HEK293T (cell line): Measurements from ENCODE around the gene SMCO3.
A peak's percentile ranks its signal among the peaks of the same experiment; 100 is the strongest.

Source experiments
- CTCF ChIA-PET: fragments of 350-600 bp; formaldehyde crosslinking; extraction: SDS; loops from one replicate; lab custom pipeline; 2021; ENCODE audit warnings: antibody characterized with exemption, inconsistent platforms; lab: Yijun Ruan, JAX
- POLR2A ChIA-PET: fragments of 350-600 bp; formaldehyde crosslinking; extraction: SDS; loops from one replicate; lab custom pipeline; 2020; ENCODE audit warnings: antibody characterized with exemption, inconsistent platforms; lab: Yijun Ruan, JAX
- DNase-seq: peaks from one replicate; pipeline ENCODE4 v3.0.0; 2012; ENCODE audit warnings: mixed read lengths; ENCODE audit errors: extremely low spot score
- ARNT ChIP-seq: fragments of 450-650 bp; IDR thresholded peaks from 2 replicates; pipeline ENCODE4 v1.6.1; 2017; ENCODE audit warnings: mild to moderate bottlenecking
- BHLHE40 ChIP-seq: fragments of 450-650 bp; IDR thresholded peaks from 2 replicates; pipeline ENCODE4 v1.6.1; 2016; ENCODE audit warnings: mild to moderate bottlenecking, moderate library complexity, borderline replicate concordance
- CTBP1 ChIP-seq: fragments of 450-650 bp; IDR thresholded peaks from 2 replicates; pipeline ENCODE4 v1.6.1; 2016; ENCODE audit warnings: borderline replicate concordance
- ELF4 ChIP-seq: fragments of 450-650 bp; IDR thresholded peaks from 2 replicates; pipeline ENCODE4 v1.6.1; 2017; ENCODE audit warnings: antibody characterized with exemption
- FOXA1 ChIP-seq: fragments of 450-650 bp; IDR thresholded peaks from 2 replicates; pipeline ENCODE4 v1.6.1; 2016; ENCODE audit warnings: mild to moderate bottlenecking
- FOXK2 ChIP-seq: fragments of 450-650 bp; IDR thresholded peaks from 2 replicates; pipeline ENCODE4 v1.6.1; 2016; ENCODE audit warnings: mild to moderate bottlenecking
- FOXM1 ChIP-seq: fragments of 450-650 bp; IDR thresholded peaks from 2 replicates; pipeline ENCODE4 v1.6.1; 2017; ENCODE audit warnings: mild to moderate bottlenecking, borderline replicate concordance
- HDGF ChIP-seq: fragments of 450-650 bp; IDR thresholded peaks from 2 replicates; pipeline ENCODE4 v1.6.1; 2017; ENCODE audit warnings: antibody characterized with exemption, borderline replicate concordance
- L3MBTL2 ChIP-seq: fragments of 450-650 bp; conservative IDR thresholded peaks from 2 replicates; pipeline ENCODE4 v1.6.1; 2016; ENCODE audit warnings: mild to moderate bottlenecking
- LEF1 ChIP-seq: fragments of 450-650 bp; IDR thresholded peaks from 2 replicates; pipeline ENCODE4 v1.6.1; 2017; ENCODE audit warnings: mild to moderate bottlenecking, borderline replicate concordance
- NFRKB ChIP-seq: fragments of 450-650 bp; IDR thresholded peaks from 2 replicates; pipeline ENCODE4 v1.6.1; 2016; ENCODE audit warnings: mild to moderate bottlenecking, moderate library complexity
- SP1 ChIP-seq: fragments of 450-650 bp; IDR thresholded peaks from 2 replicates; pipeline ENCODE4 v1.6.1; 2017
- SUZ12 ChIP-seq: fragments of 450-650 bp; IDR thresholded peaks from 2 replicates; pipeline ENCODE4 v1.6.1; 2016; ENCODE audit warnings: mild to moderate bottlenecking
- TARDBP ChIP-seq: fragments of 450-650 bp; IDR thresholded peaks from 2 replicates; pipeline ENCODE4 v1.6.1; 2016
- ZNF384 ChIP-seq: fragments of 450-650 bp; IDR thresholded peaks from 2 replicates; pipeline ENCODE4 v1.6.1; 2016
- TF ChIP-seq, protein P1 (sequence below): fragments of 450-650 bp; IDR thresholded peaks from 2 replicates; pipeline ENCODE4 v1.6.1; 2016

The SMCO3 gene

DNA sequence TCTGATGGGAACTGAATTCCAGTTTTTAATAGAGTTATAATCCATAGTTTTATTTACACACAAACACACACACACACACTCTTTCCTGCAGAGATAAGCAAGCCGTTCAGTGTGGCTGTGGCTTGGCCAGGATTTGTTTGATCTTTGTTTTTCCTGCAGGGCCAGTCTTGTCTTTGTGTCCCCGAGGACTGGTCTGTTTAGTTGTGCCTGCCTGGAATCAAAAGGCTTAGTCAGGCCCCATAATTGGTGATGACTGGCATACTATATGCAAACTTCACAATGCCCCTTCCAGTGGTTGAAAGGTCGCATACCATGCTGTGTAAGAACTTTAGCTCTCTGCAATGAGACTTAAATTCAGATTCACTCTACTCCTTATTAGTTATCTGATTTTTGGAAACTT lies 36.7 kb downstream of the SMCO3 start:
- ChIA-PET POLR2A (interaction anchor here (1.4 kb wide), 1 partner anchor 26 kb away, joined by 4 read pairs; the partner anchor contains the start of genes C12orf60 and WBP11), CTCF (interaction anchor here (1.1 kb wide), 1 partner anchor 21 kb away, joined by 3 read pairs; no protein-coding TSS in a partner anchor)
- TF ChIP-seq ELF4: no peak
- no peak for TF ChIP-seq SP1
- TF ChIP-seq, protein P1, sequence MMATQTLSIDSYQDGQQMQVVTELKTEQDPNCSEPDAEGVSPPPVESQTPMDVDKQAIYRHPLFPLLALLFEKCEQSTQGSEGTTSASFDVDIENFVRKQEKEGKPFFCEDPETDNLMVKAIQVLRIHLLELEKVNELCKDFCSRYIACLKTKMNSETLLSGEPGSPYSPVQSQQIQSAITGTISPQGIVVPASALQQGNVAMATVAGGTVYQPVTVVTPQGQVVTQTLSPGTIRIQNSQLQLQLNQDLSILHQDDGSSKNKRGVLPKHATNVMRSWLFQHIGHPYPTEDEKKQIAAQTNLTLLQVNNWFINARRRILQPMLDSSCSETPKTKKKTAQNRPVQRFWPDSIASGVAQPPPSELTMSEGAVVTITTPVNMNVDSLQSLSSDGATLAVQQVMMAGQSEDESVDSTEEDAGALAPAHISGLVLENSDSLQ: no peak
- no peak for TF ChIP-seq FOXM1
- no peak for TF ChIP-seq CTBP1
- no peak for TF ChIP-seq SUZ12
- TF ChIP-seq NFRKB: no peak
- TF ChIP-seq FOXK2: no peak
- no peak for TF ChIP-seq BHLHE40
- no peak for TF ChIP-seq ZNF384
- TF ChIP-seq LEF1: no peak
- TF ChIP-seq TARDBP: no peak
- DNase-seq: no peak

GRCh38 chr12:14776236-14776961 lies 37.6 kb downstream of the SMCO3 start:
- TF ChIP-seq HDGF: no peak
- POLR2A ChIA-PET: interaction anchor here (0.8 kb wide), 1 partner anchor 27 kb away, joined by 3 read pairs; the partner anchor contains the start of genes C12orf60 and WBP11
- no peak for DNase-seq
- CTCF ChIA-PET: interaction anchor here (0.6 kb wide), 1 partner anchor 30 kb away, joined by 3 read pairs; no protein-coding TSS in a partner anchor

- POLR2A ChIA-PET: no interaction called here
- TF ChIP-seq ZNF384 (no peak), SP1 (no peak), BHLHE40 (no peak), ELF4 (no peak), FOXA1 (no peak), HDGF (no peak), LEF1 (no peak), CTBP1 (no peak), TARDBP (no peak), FOXM1 (no peak), ARNT (no peak), FOXK2 (no peak), NFRKB (no peak)
- TF ChIP-seq, protein P1: no peak
- CTCF ChIA-PET: no interaction called here
- no peak for DNase-seq
These were observed 38.4 kb downstream of the SMCO3 start for GRCh38 chr12:14775636-14775980.

DNA sequence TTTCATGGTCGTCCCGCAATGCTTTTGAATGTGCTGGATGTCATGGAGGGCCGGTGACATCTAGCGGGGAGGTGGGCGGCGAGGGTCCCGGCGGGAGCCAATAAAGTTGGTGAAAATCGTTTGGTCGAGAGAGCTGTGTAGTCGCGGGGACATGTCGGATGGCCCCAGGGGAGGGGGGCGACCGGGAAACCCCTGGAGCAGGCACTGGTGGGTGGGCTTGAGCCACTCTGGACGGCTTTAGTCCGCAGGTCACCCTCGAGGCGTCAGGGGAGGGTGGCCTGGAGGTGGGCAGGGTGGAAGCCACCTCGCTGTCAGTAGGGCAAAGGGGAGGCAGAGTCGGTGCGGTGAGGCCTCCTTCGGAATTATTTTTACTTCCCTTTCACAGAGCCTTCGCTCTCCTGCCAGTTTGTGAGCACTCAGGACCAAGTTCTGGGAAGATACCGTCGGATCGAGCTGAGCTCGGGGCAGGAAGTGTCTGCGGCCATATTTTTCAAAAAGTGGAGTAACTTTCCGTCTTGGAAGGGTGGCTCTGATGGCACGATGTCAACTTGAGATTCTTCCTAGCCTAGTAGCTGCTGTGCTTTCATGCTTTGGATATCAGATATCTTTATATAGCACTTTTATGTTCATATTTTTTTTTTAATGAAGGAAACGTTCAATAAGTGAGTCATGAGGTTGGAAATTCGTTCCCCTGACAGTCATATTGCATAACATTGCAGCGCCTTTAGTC lies 38.9 kb downstream of the SMCO3 start:
- DNase-seq: no peak
- TF ChIP-seq LEF1 (no peak), ELF4 (no peak), ARNT (no peak), HDGF (no peak), SP1 (no peak), BHLHE40 (no peak), TARDBP (no peak), CTBP1 (no peak)
- TF ChIP-seq, protein P1: no peak
- ChIA-PET CTCF (no interaction called here), POLR2A (no interaction called here)

DNA sequence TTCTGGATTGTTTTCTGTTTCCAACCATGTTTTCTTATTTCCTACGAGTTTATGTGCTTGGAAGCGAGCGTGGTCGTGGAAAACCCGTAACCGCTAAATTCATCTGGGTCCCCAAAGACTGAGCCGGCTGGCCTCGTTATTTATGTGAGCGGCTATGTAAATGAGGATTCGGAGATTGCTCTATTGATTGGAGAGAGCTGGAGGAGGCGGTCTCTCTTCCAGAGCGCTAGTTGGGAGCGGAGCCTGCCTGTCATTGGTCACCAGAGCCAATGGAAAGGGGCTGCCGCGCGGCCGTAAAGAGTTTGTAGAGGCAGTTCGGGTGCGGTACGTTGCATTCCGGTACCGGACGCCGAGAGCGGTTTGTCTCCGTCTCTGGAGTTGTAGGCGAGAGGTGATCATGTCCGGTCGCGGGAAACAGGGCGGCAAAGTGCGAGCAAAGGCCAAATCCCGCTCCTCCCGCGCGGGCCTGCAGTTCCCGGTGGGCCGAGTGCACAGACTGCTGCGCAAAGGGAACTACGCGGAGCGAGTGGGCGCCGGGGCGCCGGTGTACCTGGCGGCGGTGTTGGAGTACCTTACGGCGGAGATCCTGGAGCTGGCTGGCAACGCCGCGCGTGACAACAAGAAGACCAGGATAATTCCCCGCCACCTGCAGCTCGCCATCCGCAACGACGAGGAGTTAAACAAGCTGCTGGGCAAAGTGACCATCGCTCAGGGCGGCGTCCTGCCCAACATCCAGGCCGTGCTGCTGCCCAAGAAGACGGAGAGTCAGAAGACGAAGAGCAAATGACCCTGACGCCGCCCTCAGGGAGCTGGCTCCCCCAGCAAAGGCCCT lies 39.7 kb downstream of the SMCO3 start:
- TF ChIP-seq, protein P1: peak; percentile 98
- no peak for TF ChIP-seq ARNT
- TF ChIP-seq ZNF384: no peak
- no peak for TF ChIP-seq NFRKB
- no peak for TF ChIP-seq FOXA1
- no peak for TF ChIP-seq L3MBTL2
- POLR2A ChIA-PET: no interaction called here
- CTCF ChIA-PET: interaction anchor here (1.1 kb wide), 1 partner anchor 13 kb away, joined by 3 read pairs; no protein-coding TSS in a partner anchor
- DNase-seq: peak; percentile 55
